ENCODE measurements around the gene CRIP1. TPM values are rescaled to one million over a fixed set of nuclear protein-coding genes. Genes with fewer than 3 reads are reported as not detected.

CRIP1 gene
- 100 to 1,000 TPM; 445 to 453 TPM for total RNA-seq

GRCh38 chr14:105486163-105486973, at the start of gene CRIP1:
Gene CRIP1 (plus strand): TSS chr14:105486886. CDS start chr14:105487260, 374 bp downstream.
- Mint-ChIP-seq H3K36me3 (no peaks in the 10 kb centered on the region), H3K9me3 (no peaks in the 10 kb centered on the region), H3K4me1 (peaks cover 24% of the 10 kb centered on the region), H3K4me3 (peak within 1 kb of the TSS; percentile 78), H3K27me3 (no peaks in the 10 kb centered on the region), H3K27ac (peak within 1 kb of the TSS; percentile 91)
- no peak for DNase-seq
- no peak for ATAC-seq (ENCODE audit: low read depth)
- POLR2A ChIA-PET = interaction anchor here (0.9 kb wide), 1 partner anchor 68 kb away, joined by 5 read pairs; no protein-coding TSS in a partner anchor

GRCh38 chr14:105436891-105437722, 49.6 kb upstream of the CRIP1 start:
- no peak for ATAC-seq (ENCODE audit: low read depth)
- Mint-ChIP-seq H3K27me3 (no peaks in the 10 kb centered on the region), H3K36me3 (peaks cover 7% of the 10 kb centered on the region), H3K9me3 (no peaks in the 10 kb centered on the region), H3K4me1 (peaks cover 3% of the 10 kb centered on the region), H3K27ac (no peak overlapping the region), H3K4me3 (no peak overlapping the region)
- POLR2A ChIA-PET = no interaction called here
- no peak for DNase-seq

GRCh38 chr14:105437723-105438500, 48.8 kb upstream of the CRIP1 start:
- no peaks in the 10 kb centered on the region for H3K27me3 Mint-ChIP-seq
- ATAC-seq (ENCODE audit: low read depth) (no peak), DNase-seq (no peak)
- H3K4me3 Mint-ChIP-seq = no peak overlapping the region
- POLR2A ChIA-PET = no interaction called here
- peaks cover 3% of the 10 kb centered on the region for H3K4me1 Mint-ChIP-seq
- H3K36me3 Mint-ChIP-seq = peaks cover 7% of the 10 kb centered on the region
- no peaks in the 10 kb centered on the region for H3K9me3 Mint-ChIP-seq
- no peak overlapping the region for H3K27ac Mint-ChIP-seq

- ATAC-seq (ENCODE audit: low read depth) = no peak
- H3K27ac Mint-ChIP-seq = no peak overlapping the region
- DNase-seq = no peak
- peaks cover 7% of the 10 kb centered on the region for H3K36me3 Mint-ChIP-seq
- peaks cover 3% of the 10 kb centered on the region for H3K4me1 Mint-ChIP-seq
- no peaks in the 10 kb centered on the region for H3K27me3 Mint-ChIP-seq
- no peaks in the 10 kb centered on the region for H3K9me3 Mint-ChIP-seq
- H3K4me3 Mint-ChIP-seq = no peak overlapping the region
- POLR2A ChIA-PET = no interaction called here
Measured at GRCh38 chr14:105439179-105439578, 47.5 kb upstream of the CRIP1 start.

- POLR2A ChIA-PET = no interaction called here
- no peak for ATAC-seq (ENCODE audit: low read depth)
- no peaks in the 10 kb centered on the region for H3K9me3 Mint-ChIP-seq
- no peak for DNase-seq
- peaks cover 3% of the 10 kb centered on the region for H3K4me1 Mint-ChIP-seq
- H3K36me3 Mint-ChIP-seq = peaks cover 5% of the 10 kb centered on the region
- H3K27ac Mint-ChIP-seq = no peak overlapping the region
- no peak overlapping the region for H3K4me3 Mint-ChIP-seq
- no peaks in the 10 kb centered on the region for H3K27me3 Mint-ChIP-seq
Measured at GRCh38 chr14:105439710-105440553, 46.8 kb upstream of the CRIP1 start.

- peaks cover 4% of the 10 kb centered on the region for H3K36me3 Mint-ChIP-seq
- POLR2A ChIA-PET = no interaction called here
- H3K27me3 Mint-ChIP-seq = no peaks in the 10 kb centered on the region
- no peaks in the 10 kb centered on the region for H3K9me3 Mint-ChIP-seq
- H3K4me1 Mint-ChIP-seq = peaks cover 3% of the 10 kb centered on the region
- ATAC-seq (ENCODE audit: low read depth) (no peak), DNase-seq (no peak)
- H3K27ac Mint-ChIP-seq = no peak overlapping the region
- no peak overlapping the region for H3K4me3 Mint-ChIP-seq
Measured at GRCh38 chr14:105440554-105440900, 46.2 kb upstream of the CRIP1 start.

- no peaks in the 10 kb centered on the region for H3K9me3 Mint-ChIP-seq
- DNase-seq = no peak
Measured at GRCh38 chr14:105440992-105441391, 45.7 kb upstream of the CRIP1 start.

GRCh38 chr14:105442125-105442524, 44.6 kb upstream of the CRIP1 start:
- POLR2A ChIA-PET = no interaction called here
- no peaks in the 10 kb centered on the region for H3K9me3 Mint-ChIP-seq

More at GRCh38 chr14:105440992-105441391, 45.7 kb upstream of the CRIP1 start:
- peaks cover 4% of the 10 kb centered on the region for H3K36me3 Mint-ChIP-seq
- no peak for ATAC-seq (ENCODE audit: low read depth)
- H3K27me3 Mint-ChIP-seq = no peaks in the 10 kb centered on the region
- H3K27ac Mint-ChIP-seq = no peak overlapping the region
- H3K4me1 Mint-ChIP-seq = no peaks in the 10 kb centered on the region
- POLR2A ChIA-PET = no interaction called here
- no peak overlapping the region for H3K4me3 Mint-ChIP-seq

GRCh38 chr14:105442834-105443233, 43.9 kb upstream of the CRIP1 start:
- H3K27ac Mint-ChIP-seq = no peak overlapping the region
- ATAC-seq (ENCODE audit: low read depth) (no peak), DNase-seq (no peak)
- POLR2A ChIA-PET = no interaction called here
- no peaks in the 10 kb centered on the region for H3K4me1 Mint-ChIP-seq
- peaks cover 2% of the 10 kb centered on the region for H3K36me3 Mint-ChIP-seq
- no peaks in the 10 kb centered on the region for H3K9me3 Mint-ChIP-seq
- H3K27me3 Mint-ChIP-seq = no peaks in the 10 kb centered on the region
- H3K4me3 Mint-ChIP-seq = no peak overlapping the region

More at GRCh38 chr14:105442125-105442524, 44.6 kb upstream of the CRIP1 start:
- no peak overlapping the region for H3K27ac Mint-ChIP-seq
- H3K27me3 Mint-ChIP-seq = no peaks in the 10 kb centered on the region
- H3K4me3 Mint-ChIP-seq = no peak overlapping the region
- ATAC-seq (ENCODE audit: low read depth) (no peak), DNase-seq (no peak)
- H3K4me1 Mint-ChIP-seq = no peaks in the 10 kb centered on the region
- H3K36me3 Mint-ChIP-seq = peaks cover 2% of the 10 kb centered on the region

- POLR2A ChIA-PET = no interaction called here
- H3K9me3 Mint-ChIP-seq = no peaks in the 10 kb centered on the region
- peaks cover 2% of the 10 kb centered on the region for H3K36me3 Mint-ChIP-seq
- no peak overlapping the region for H3K27ac Mint-ChIP-seq
- ATAC-seq (ENCODE audit: low read depth) (no peak), DNase-seq (no peak)
- no peaks in the 10 kb centered on the region for H3K27me3 Mint-ChIP-seq
- H3K4me3 Mint-ChIP-seq = no peak overlapping the region
- no peaks in the 10 kb centered on the region for H3K4me1 Mint-ChIP-seq
Measured at GRCh38 chr14:105444859-105445258, 41.8 kb upstream of the CRIP1 start.

GRCh38 chr14:105445290-105445689, 41.4 kb upstream of the CRIP1 start:
- ATAC-seq (ENCODE audit: low read depth) (no peak), DNase-seq (no peak)
- no peak overlapping the region for H3K27ac Mint-ChIP-seq
- H3K9me3 Mint-ChIP-seq = no peaks in the 10 kb centered on the region
- no peaks in the 10 kb centered on the region for H3K4me1 Mint-ChIP-seq
- POLR2A ChIA-PET = no interaction called here
- H3K4me3 Mint-ChIP-seq = no peak overlapping the region
- H3K36me3 Mint-ChIP-seq = peaks cover 2% of the 10 kb centered on the region
- H3K27me3 Mint-ChIP-seq = no peaks in the 10 kb centered on the region

- H3K27ac Mint-ChIP-seq = no peak overlapping the region
- ATAC-seq (ENCODE audit: low read depth) = no peak
- H3K4me1 Mint-ChIP-seq = no peaks in the 10 kb centered on the region
- no peak for DNase-seq
- no peaks in the 10 kb centered on the region for H3K27me3 Mint-ChIP-seq
- POLR2A ChIA-PET = no interaction called here
- H3K4me3 Mint-ChIP-seq = no peak overlapping the region
- H3K9me3 Mint-ChIP-seq = no peaks in the 10 kb centered on the region
- peaks cover 2% of the 10 kb centered on the region for H3K36me3 Mint-ChIP-seq
Measured at GRCh38 chr14:105445901-105446845, 40.5 kb upstream of the CRIP1 start.

Measured in activated naive CD8-positive, alpha-beta T cell treated with anti-CD3 and anti-CD28 coated beads, Interleukin-2, amount 10 ng/mL, durations not matched to agents 7 days and 5 days (primary cell).